GM12892 (cell line): ENCODE data around the gene PAOX.

ENCODE experiments used
- POLR2A ChIP-seq: IDR thresholded peaks from 2 replicates; pipeline ENCODE4 v1.6.1; 2011; ENCODE audit warnings: low read depth, low read length, control low read depth
- TAF1 ChIP-seq: IDR thresholded peaks from 2 replicates; pipeline ENCODE4 v1.6.1; 2011; ENCODE audit warnings: low read depth, mild to moderate bottlenecking, control low read depth, low read length, borderline replicate concordance

GRCh38 chr10:133394801-133395221 lies 15.7 kb downstream of the PAOX start:
- TF ChIP-seq POLR2A, result no peak
- TF ChIP-seq TAF1, result no peak
